Endothelial cell of umbilical vein (primary cell): ENCODE measurements around the gene DBF4B. TPM values are rescaled to one million over a fixed set of nuclear protein-coding genes. Genes with fewer than 3 reads are reported as not detected.

Experiments used
- BruUV-seq: library from RNA; stranded (reverse); fragments of 400-500 nt; replicated peaks from 2 replicates; lab custom pipeline; 2021; lab: Mats Ljungman, UMichigan
- CTCF ChIA-PET: fragments of 300-600, 350-600 bp; sonication (Branson Sonifier 250); formaldehyde crosslinking; loops from one replicate; lab custom pipeline; 2021; ENCODE audit warnings: antibody characterized with exemption, inconsistent platforms; lab: Charles Lee
- POLR2A ChIA-PET: fragments of 300-600, 350-600 bp; sonication (Branson Sonifier 250); formaldehyde crosslinking; loops from one replicate; lab custom pipeline; 2021; ENCODE audit warnings: antibody characterized with exemption, inconsistent platforms; lab: Charles Lee
- DNase-seq: peaks from one replicate; pipeline ENCODE4 v3.0.0-alpha.2; 2011; ENCODE audit warnings: low read depth, low spot score
- FAIRE-seq: peaks from 2 replicates; lab custom pipeline; 2011; peaks lifted over from hg19 to GRCh38; lab: Jason Lieb, UNC
- H2AFZ ChIP-seq: 2 replicates; pipeline ENCODE4 v1.6.0; 2012; ENCODE audit warnings: low read depth, low read length, control low read depth, inconsistent platforms
- H3K27ac ChIP-seq: 2 replicates; pipeline ENCODE4 v1.5.1; 2011; ENCODE audit warnings: low read depth, mild to moderate bottlenecking, control low read depth, low read length, moderate library complexity; ENCODE audit not compliant: insufficient read depth
- H3K27me3 ChIP-seq, 2 experiments: 2 replicates each; pipeline versions ENCODE4 v1.6.0 to v1.6.1; 2011; ENCODE audit warnings: low read length in 2 of 2, mixed read lengths in 1 of 2; ENCODE audit not compliant: control insufficient read depth in 2 of 2, insufficient read depth in 2 of 2
- H3K36me3 ChIP-seq, 2 experiments: 2 replicates in 1 of 2; 3 replicates in 1 of 2; pipeline ENCODE4 v1.5.1; 2011; ENCODE audit warnings: low read length in 2 of 2, mild to moderate bottlenecking in 1 of 2, moderate library complexity in 1 of 2; ENCODE audit not compliant: control insufficient read depth in 2 of 2, insufficient read depth in 2 of 2; ENCODE audit errors: extremely low read depth in 1 of 2
- H3K4me1 ChIP-seq: 3 replicates; pipeline ENCODE4 v1.5.1; 2011; ENCODE audit warnings: mild to moderate bottlenecking, low read length; ENCODE audit not compliant: control insufficient read depth, insufficient read depth; ENCODE audit errors: extremely low read depth
- H3K4me2 ChIP-seq: 2 replicates; pipeline ENCODE4 v1.6.1; 2011; ENCODE audit warnings: low read length, control low read depth, mixed read lengths; ENCODE audit not compliant: insufficient read depth
- H3K4me3 ChIP-seq, 3 experiments: fragments of 200-600 bp in 1 of 3; sonication (generic), shearing (Covaris generic) in 1 of 3; replicated peaks in 1 of 3; 2 replicates each; pipeline ENCODE4 v1.5.1; 2011 to 2016; ENCODE audit warnings: control low read depth in 3 of 3, low read length in 3 of 3, mild to moderate bottlenecking in 2 of 3, inconsistent platforms in 1 of 3, low read depth in 1 of 3, moderate library complexity in 1 of 3; ENCODE audit not compliant: insufficient read depth in 1 of 3
- H3K79me2 ChIP-seq: 2 replicates; pipeline ENCODE4 v1.6.0; 2012; ENCODE audit warnings: low read length, inconsistent platforms; ENCODE audit not compliant: control insufficient read depth, insufficient read depth
- H3K9ac ChIP-seq: replicated peaks from 2 replicates; pipeline ENCODE3; 2011; ENCODE audit warnings: low read length, control low read depth; ENCODE audit not compliant: insufficient read depth; ENCODE audit errors: extremely low read depth
- H3K9me1 ChIP-seq: replicated peaks from 3 replicates; pipeline ENCODE4 v1.6.0; 2011; ENCODE audit warnings: mild to moderate bottlenecking, low read length; ENCODE audit not compliant: control insufficient read depth, insufficient read depth; ENCODE audit errors: extremely low read depth
- H3K9me3 ChIP-seq: replicated peaks from 2 replicates; pipeline ENCODE4 v1.5.1; 2012; ENCODE audit warnings: low read length, inconsistent platforms; ENCODE audit not compliant: control insufficient read depth, insufficient read depth
- H4K20me1 ChIP-seq: replicated peaks from 2 replicates; pipeline ENCODE3; 2011; ENCODE audit warnings: mild to moderate bottlenecking, low read length; ENCODE audit not compliant: control insufficient read depth, insufficient read depth; ENCODE audit errors: extremely low read depth
- CTCF ChIP-seq, 2 donors: IDR thresholded peaks; 1 replicate in 1 of 2; 2 replicates in 1 of 2; pipeline ENCODE4 v1.5.1; 2011; ENCODE audit warnings: low read length in 2 of 2, mild to moderate bottlenecking in 2 of 2, moderate library complexity in 2 of 2, control low read depth in 1 of 2, inconsistent platforms in 1 of 2, low read depth in 1 of 2; ENCODE audit not compliant: insufficient read depth in 1 of 2; ENCODE audit errors: extremely low read depth in 1 of 2
- EZH2 ChIP-seq: IDR thresholded peaks from 2 replicates; pipeline ENCODE4 v1.6.1; 2012; ENCODE audit warnings: borderline replicate concordance, low read depth, mild to moderate bottlenecking, moderate library complexity, low read length, inconsistent platforms; ENCODE audit not compliant: severe bottlenecking
- FOS ChIP-seq: IDR thresholded peaks from 2 replicates; pipeline ENCODE4 v1.6.1; 2011; ENCODE audit warnings: mild to moderate bottlenecking, low read length, moderate library complexity, borderline replicate concordance; ENCODE audit not compliant: insufficient read depth
- GATA2 ChIP-seq: IDR thresholded peaks from 2 replicates; pipeline ENCODE4 v1.7.0; 2011; ENCODE audit warnings: low read depth, mild to moderate bottlenecking, moderate library complexity, mixed read lengths, low read length; ENCODE audit not compliant: insufficient read length, insufficient read depth
- JUN ChIP-seq: IDR thresholded peaks from 2 replicates; pipeline ENCODE4 v1.6.1; 2011; ENCODE audit warnings: borderline replicate concordance, low read depth; ENCODE audit not compliant: insufficient read length, insufficient read depth
- MAX ChIP-seq: IDR thresholded peaks from 2 replicates; pipeline ENCODE4 v1.6.1; 2011; ENCODE audit not compliant: insufficient read depth, insufficient read length
- MYC ChIP-seq: IDR thresholded peaks from one replicate; pipeline ENCODE4 v1.6.1; 2011; ENCODE audit warnings: mild to moderate bottlenecking, low read depth, low read length
- POLR2A ChIP-seq: IDR thresholded peaks from 2 replicates; pipeline ENCODE4 v1.6.1; 2012; ENCODE audit warnings: low read depth, mild to moderate bottlenecking, control low read depth, low read length
- POLR2AphosphoS5 ChIP-seq: IDR thresholded peaks from 2 replicates; pipeline ENCODE4 v1.6.1; 2012; ENCODE audit warnings: low read depth, mild to moderate bottlenecking, control low read depth, low read length, moderate library complexity; ENCODE audit not compliant: insufficient read depth
- dilution Hi-C: fragments of 300-500 bp; cut with MboI; formaldehyde crosslinking; loops from one replicate; pipeline ENCODE4 v1.15.0; 2019; ENCODE audit warnings: low sequenced_read_pairs; ENCODE audit not compliant: extremely low pct_ligation_motif_present
- intact Hi-C: fragments of 100-400 bp; cut with micrococcal nuclease; formaldehyde crosslinking; loops from one replicate; pipeline ENCODE4 v1.10.0; 2022
- polyA plus RNA-seq, 4 experiments: library from polyadenylated mRNA; depleted of rRNA in 3 of 4; stranded (reverse) in 3 of 4; unstranded in 1 of 4; fragments of >200 nt; gene quantifications; 2 replicates each; pipeline versions ENCODE4 v1.2.1 to v1.2.3, GENCODE V29; 2011 to 2012; ENCODE audit warnings: missing spikeins in 1 of 4
- total RNA-seq: library from RNA; stranded (reverse); gene quantifications from 2 replicates; pipeline ENCODE4 v1.2.3, GENCODE V29; 2021

DBF4B gene
- total and polyA plus RNA-seq, 2 donors (not counting 3 experiments of a cell fraction or from before 2014, with no cell fraction given), result 12.5 to 26.2 TPM

DNA sequence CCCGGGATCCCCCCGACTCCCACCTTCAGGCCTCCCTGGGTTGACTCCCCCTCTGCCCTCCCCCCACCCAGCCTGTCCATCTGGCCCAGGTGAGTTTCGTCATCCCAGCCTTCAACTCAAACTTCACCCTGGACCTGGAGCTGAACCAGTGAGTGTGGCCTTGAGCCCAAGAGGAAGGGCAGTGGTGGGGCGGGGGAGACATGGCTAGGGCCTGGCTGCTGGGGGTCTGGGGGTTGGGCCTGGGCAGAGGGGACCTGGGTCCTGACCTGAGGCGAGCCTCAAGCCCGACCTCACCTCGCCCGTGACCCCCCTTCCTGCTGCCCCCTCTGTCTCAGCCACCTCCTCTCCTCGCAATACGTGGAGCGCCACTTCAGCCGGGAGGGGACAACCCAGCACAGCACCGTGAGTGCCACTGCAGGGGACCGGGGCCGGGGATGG, 61.2 kb downstream of the DBF4B start:
- Histone ChIP-seq H3K9me1 (no peaks in the 10 kb centered on the region), H3K27ac (no peak overlapping the region), H3K27me3 (no peaks in the 10 kb centered on the region), H3K4me2 (no peak overlapping the region), H3K36me3 (no peaks in the 10 kb centered on the region), H3K4me1 (no peaks in the 10 kb centered on the region), H3K4me3 (no peak overlapping the region), H3K9ac (no peak overlapping the region), H2AFZ (no peak overlapping the region), H3K79me2 (no peaks in the 10 kb centered on the region), H4K20me1 (no peaks in the 10 kb centered on the region), H3K9me3 (no peaks in the 10 kb centered on the region)
- dilution Hi-C loops, result loop anchor here (25.0 kb wide), 1 partner anchor 93 kb away; no protein-coding TSS in a partner anchor
- POLR2A ChIA-PET, result no interaction called here
- FAIRE-seq, result no peak
- intact Hi-C loops, result no loop called here
- DNase-seq, result no peak
- no TSS peak for BruUV-seq
- TF ChIP-seq JUN, result no peak
- no peak for TF ChIP-seq CTCF (IDR thresholded peaks at IDR 0.05; ENCODE audit: extremely low read depth in 1 of 2, insufficient read depth in 1 of 2, low read depth in 1 of 2, low read length in 2 of 2)
- no peak for TF ChIP-seq FOS
- no peak for TF ChIP-seq MYC
- TF ChIP-seq EZH2, result no peak
- no peak for TF ChIP-seq GATA2
- TF ChIP-seq POLR2AphosphoS5, result no peak
- TF ChIP-seq MAX, result no peak
- no peak for TF ChIP-seq POLR2A
- CTCF ChIA-PET, result interaction anchor here (13.4 to 15.3 kb wide), 2 partner anchors 94 to 111 kb away, joined by 295 to 368 read pairs; no protein-coding TSS in a partner anchor
